ENCODE measurements around the gene GAPDHS. TPM values are rescaled to one million over a fixed set of nuclear protein-coding genes. Genes with fewer than 3 reads are reported as not detected.

Gene GAPDHS
- total RNA-seq, 1 experiment from 2014 or later, result not detected

GRCh38 chr19:35562776-35563175 lies 29.5 kb downstream of the GAPDHS start:
- H3K27ac ChIP-seq (ENCODE audit: low read depth, low read length), result no peak overlapping the region
- intact Hi-C loops (cut with micrococcal nuclease), result no loop called here
- no peaks in the 10 kb centered on the region for H3K9me2 ChIP-seq (ENCODE audit: insufficient read depth)
- H3K4me2 ChIP-seq (ENCODE audit: low read length), result no peak overlapping the region
- no peak overlapping the region for H3K9ac ChIP-seq (ENCODE audit: low read length)
- no peaks in the 10 kb centered on the region for H4K20me1 ChIP-seq (ENCODE audit: insufficient read depth)
- no peaks in the 10 kb centered on the region for H3K79me2 ChIP-seq (ENCODE audit: insufficient read depth, low read length)
- ChIA-PET CTCF (interaction anchor here (0.8 kb wide), 1 partner anchor 118 kb away, joined by 3 read pairs; no protein-coding TSS in a partner anchor), POLR2A (no interaction called here), RAD21 (ENCODE audit: low non-redundant PET in 1 of 2, low total read pairs in 2 of 2, uncharacterized antibody in 2 of 2, unreplicated experiment in 2 of 2) (no interaction called here)
- H3K36me3 ChIP-seq (ENCODE audit: control insufficient read depth in 1 of 2, insufficient read depth in 2 of 2, low read length in 2 of 2), result no peaks in the 10 kb centered on the region
- H3K27me3 ChIP-seq (ENCODE audit: insufficient read depth, low read length), result no peaks in the 10 kb centered on the region
- H3K4me3 ChIP-seq (replicated peaks in 1 of 2; ENCODE audit: low read depth in 1 of 2, low read length in 2 of 2), result no peak overlapping the region
- DNase-seq (ENCODE audit: low read depth, low spot score) (no peak), ATAC-seq (no peak)
- no peak for TF ChIP-seq CTCF (IDR thresholded peaks at IDR 0.05 in 2 of 3, conservative IDR thresholded peaks at IDR 0.05 in 1 of 3; ENCODE audit: borderline replicate concordance in 1 of 3, insufficient read depth in 1 of 3, low read depth in 2 of 3, low read length in 2 of 3)
- TF ChIP-seq EZH2 (IDR thresholded peaks at IDR 0.05), result no peak
- no peak for TF ChIP-seq EZH2phosphoT487 (IDR thresholded peaks at IDR 0.05; ENCODE audit: borderline replicate concordance)
- TF ChIP-seq ATF3 (IDR thresholded peaks at IDR 0.05), result no peak
- no peak for TF ChIP-seq SIN3A (IDR thresholded peaks at IDR 0.05; ENCODE audit: low read depth)
- TF ChIP-seq, protein P1, sequence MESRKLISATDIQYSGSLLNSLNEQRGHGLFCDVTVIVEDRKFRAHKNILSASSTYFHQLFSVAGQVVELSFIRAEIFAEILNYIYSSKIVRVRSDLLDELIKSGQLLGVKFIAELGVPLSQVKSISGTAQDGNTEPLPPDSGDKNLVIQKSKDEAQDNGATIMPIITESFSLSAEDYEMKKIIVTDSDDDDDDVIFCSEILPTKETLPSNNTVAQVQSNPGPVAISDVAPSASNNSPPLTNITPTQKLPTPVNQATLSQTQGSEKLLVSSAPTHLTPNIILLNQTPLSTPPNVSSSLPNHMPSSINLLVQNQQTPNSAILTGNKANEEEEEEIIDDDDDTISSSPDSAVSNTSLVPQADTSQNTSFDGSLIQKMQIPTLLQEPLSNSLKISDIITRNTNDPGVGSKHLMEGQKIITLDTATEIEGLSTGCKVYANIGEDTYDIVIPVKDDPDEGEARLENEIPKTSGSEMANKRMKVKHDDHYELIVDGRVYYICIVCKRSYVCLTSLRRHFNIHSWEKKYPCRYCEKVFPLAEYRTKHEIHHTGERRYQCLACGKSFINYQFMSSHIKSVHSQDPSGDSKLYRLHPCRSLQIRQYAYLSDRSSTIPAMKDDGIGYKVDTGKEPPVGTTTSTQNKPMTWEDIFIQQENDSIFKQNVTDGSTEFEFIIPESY (IDR thresholded peaks at IDR 0.05; ENCODE audit: extremely low read depth, insufficient replicate concordance, low read length), result no peak
- TF ChIP-seq TCF7L2 (IDR thresholded peaks at IDR 0.05; ENCODE audit: borderline replicate concordance, extremely low read depth, insufficient read depth, insufficient read length), result no peak
- no peak for TF ChIP-seq EGR1 (IDR thresholded peaks at IDR 0.05; ENCODE audit: low read depth)
- TF ChIP-seq CBX3 (IDR thresholded peaks at IDR 0.05; ENCODE audit: low read depth), result no peak
- TF ChIP-seq MAX (IDR thresholded peaks at IDR 0.05), result no peak
- TF ChIP-seq JUND (IDR thresholded peaks at IDR 0.05), result no peak
- TF ChIP-seq POLR2AphosphoS5 (IDR thresholded peaks at IDR 0.05; ENCODE audit: low read depth, low read length), result no peak
- no peak for TF ChIP-seq SP1 (IDR thresholded peaks at IDR 0.05; ENCODE audit: low read depth)
- no peak for TF ChIP-seq POLR2A (IDR thresholded peaks at IDR 0.05; ENCODE audit: borderline replicate concordance, extremely low read depth, insufficient read depth, insufficient read length)
- TF ChIP-seq SRF (IDR thresholded peaks at IDR 0.05; ENCODE audit: low read depth), result no peak
- no peak for TF ChIP-seq REST (IDR thresholded peaks at IDR 0.05; ENCODE audit: low read depth)
- TF ChIP-seq ELF1 (IDR thresholded peaks at IDR 0.05; ENCODE audit: borderline replicate concordance, low read depth), result no peak
- H3K4me1 ChIP-seq (ENCODE audit: control insufficient read depth in 1 of 2, insufficient read depth in 2 of 2, low read length in 2 of 2), result peaks cover 0 to 8% of the 10 kb centered on the region in 2 experiments; a peak in 1 of 4 replicates
- H2AFZ ChIP-seq (ENCODE audit: low read depth, low read length, poor library complexity, severe bottlenecking), result no peak overlapping the region
- BruUV-seq (replicated peaks), result no TSS peak
- no peaks in the 10 kb centered on the region for H3K9me3 ChIP-seq (ENCODE audit: control insufficient read depth in 1 of 2, insufficient read depth in 1 of 2, low read depth in 1 of 2, low read length in 2 of 2)
